ENCODE measurements around the gene RYR2.

- TF ChIP-seq POLR2A (IDR thresholded peaks at IDR 0.05) = no peak
- TF ChIP-seq CTCF (IDR thresholded peaks at IDR 0.05) = no peak
These were observed 817.0 kb downstream of the RYR2 start for GRCh38 chr1:237858992-237859391.
